ENCODE results near the gene SLC29A2. TPM values are rescaled to one million over a fixed set of nuclear protein-coding genes. Genes with fewer than 3 reads are reported as not detected.

The SLC29A2 gene, protein sequence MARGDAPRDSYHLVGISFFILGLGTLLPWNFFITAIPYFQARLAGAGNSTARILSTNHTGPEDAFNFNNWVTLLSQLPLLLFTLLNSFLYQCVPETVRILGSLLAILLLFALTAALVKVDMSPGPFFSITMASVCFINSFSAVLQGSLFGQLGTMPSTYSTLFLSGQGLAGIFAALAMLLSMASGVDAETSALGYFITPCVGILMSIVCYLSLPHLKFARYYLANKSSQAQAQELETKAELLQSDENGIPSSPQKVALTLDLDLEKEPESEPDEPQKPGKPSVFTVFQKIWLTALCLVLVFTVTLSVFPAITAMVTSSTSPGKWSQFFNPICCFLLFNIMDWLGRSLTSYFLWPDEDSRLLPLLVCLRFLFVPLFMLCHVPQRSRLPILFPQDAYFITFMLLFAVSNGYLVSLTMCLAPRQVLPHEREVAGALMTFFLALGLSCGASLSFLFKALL
- 4.8 and 5.2 TPM in 2 replicates for total RNA-seq
- polyA plus RNA-seq, result 2.4 TPM in 2 replicates
- 1.6 and 1.8 TPM in 2 replicates for polyA plus RNA-seq (2011; cell fraction: cytosol; rRNA removed)
- 5.7 and 6.3 TPM in 2 replicates for polyA plus RNA-seq (2011; cell fraction: nucleus; rRNA removed)
- 1.9 and 2.8 TPM in 2 replicates for polyA plus RNA-seq (2012)
- 2.4 TPM in 2 replicates for polyA minus RNA-seq
- polyA minus RNA-seq (2011; cell fraction: cytosol; rRNA and poly(A)+ RNA removed), result 15.2 TPM
- polyA minus RNA-seq (2011; cell fraction: nucleus; rRNA and poly(A)+ RNA removed), result 1.6 and 1.8 TPM in 2 replicates
- percentile 42 among the genes with signal in this experiment for Bru-seq, nascent RNA
- percentile 32 among the genes with signal in this experiment for BruChase-seq, experiment 1, labeled RNA remaining after a 6-hour chase
- percentile 42 among the genes with signal in this experiment for BruChase-seq, experiment 2, labeled RNA remaining after a 2-hour chase
- long read RNA-seq, partial matches to known transcripts, result 2 of 15 reads
- long read RNA-seq, other reads (novel, unspliced or antisense), result 10 of 15 reads

DNA sequence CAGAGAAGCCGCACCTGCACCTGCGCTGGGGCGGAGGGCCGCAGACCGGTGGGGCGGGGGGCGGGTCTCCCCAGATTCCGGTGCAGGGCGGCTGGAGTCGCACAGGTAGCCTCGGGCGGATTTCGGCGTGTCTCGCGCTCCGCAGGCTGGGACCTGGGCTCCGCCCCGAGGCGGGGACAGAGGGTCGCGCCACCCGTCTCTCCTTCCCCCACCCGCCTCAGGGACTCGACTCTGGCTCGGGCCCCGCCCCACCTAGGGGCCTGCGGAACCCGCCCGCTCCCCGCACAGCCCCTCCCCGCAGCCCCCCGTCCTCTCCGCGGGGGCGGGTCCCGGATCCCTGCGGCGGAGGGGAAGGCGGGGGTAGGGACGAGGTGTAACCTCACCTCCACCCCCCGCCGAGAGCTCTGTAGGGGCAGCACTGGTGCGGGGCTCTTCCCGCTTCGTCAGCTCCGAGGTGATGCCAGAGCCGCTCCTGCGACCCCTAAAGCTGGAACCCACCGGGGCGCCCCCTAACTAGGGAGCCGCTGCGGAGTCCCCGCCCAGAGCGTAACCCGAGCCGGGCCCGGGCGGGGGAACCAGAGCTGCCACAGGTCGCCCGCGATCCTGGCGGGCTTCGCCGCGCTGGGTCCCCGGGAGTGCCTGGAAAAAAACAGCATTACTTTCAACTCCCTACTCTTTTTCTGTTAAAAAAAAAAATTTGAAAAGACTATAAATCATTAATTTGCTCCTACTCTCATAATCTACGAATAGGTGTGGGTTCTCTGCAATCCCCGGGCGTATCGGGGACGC is at the start of gene SLC29A2:
TSS of gene SLC29A2 (minus strand) at position 134 of the 789 bp plus-strand sequence. CDS start 169 bp downstream, outside the sequence.
- ChIA-PET CTCF (interaction anchor here (0.9 to 3.8 kb wide), 4 partner anchors 8 to 60 kb away, joined by 3 to 29 read pairs (median 4); no protein-coding TSS in a partner anchor), POLR2A (no interaction called here)
- no peak within 1 kb of the TSS for H3K9ac ChIP-seq (replicated peaks; ENCODE audit: extremely low read depth, insufficient read depth, low read length)
- TF ChIP-seq POLR2AphosphoS5 (IDR thresholded peaks at IDR 0.05; ENCODE audit: insufficient read depth, low read depth, low read length) (no peak), EZH2 (IDR thresholded peaks at IDR 0.05; ENCODE audit: borderline replicate concordance, low read depth, low read length, severe bottlenecking) (peak; percentile 45)
- peaks cover 7% of the 10 kb centered on the region for H3K4me1 ChIP-seq (ENCODE audit: control insufficient read depth, extremely low read depth, insufficient read depth, low read length)
- no peaks in the 10 kb centered on the region for H4K20me1 ChIP-seq (replicated peaks; ENCODE audit: control insufficient read depth, extremely low read depth, insufficient read depth, low read length)
- H3K9me1 ChIP-seq (replicated peaks; ENCODE audit: control insufficient read depth, extremely low read depth, insufficient read depth, low read length), result no peaks in the 10 kb centered on the region
- H3K79me2 ChIP-seq (ENCODE audit: control insufficient read depth, insufficient read depth, low read length), result no peaks in the 10 kb centered on the region
- dilution Hi-C loops (cut with MboI; ENCODE audit: extremely low pct_ligation_motif_present, low sequenced_read_pairs), result no loop called here
- H3K27me3 ChIP-seq (ENCODE audit: control insufficient read depth in 2 of 2, insufficient read depth in 2 of 2, low read length in 2 of 2), result peaks cover 10 to 16% of the 10 kb centered on the region in 2 experiments
- peak within 1 kb of the TSS; percentile 41 to 47 (median 45) for H3K4me3 ChIP-seq (replicated peaks in 1 of 3; ENCODE audit: insufficient read depth in 1 of 3, low read depth in 1 of 3, low read length in 3 of 3)
- BruUV-seq (replicated peaks), result no TSS peak
- no peaks in the 10 kb centered on the region for H3K9me3 ChIP-seq (replicated peaks; ENCODE audit: control insufficient read depth, insufficient read depth, low read length)
- no peak within 1 kb of the TSS for H3K27ac ChIP-seq (ENCODE audit: insufficient read depth, low read depth, low read length)
- no peak for FAIRE-seq
- H3K36me3 ChIP-seq (ENCODE audit: control insufficient read depth in 2 of 2, extremely low read depth in 1 of 2, insufficient read depth in 2 of 2, low read length in 2 of 2), result no peaks in the 10 kb centered on the region
- intact Hi-C loops (cut with micrococcal nuclease), result no loop called here
- DNase-seq (ENCODE audit: low read depth, low spot score), result no peak
- peak within 1 kb of the TSS; percentile 6 for H2AFZ ChIP-seq (ENCODE audit: low read depth, low read length)
- H3K4me2 ChIP-seq (ENCODE audit: insufficient read depth, low read length), result peak within 1 kb of the TSS; percentile 68
